ENCODE data around the gene OR1M1.

Gene OR1M1, protein sequence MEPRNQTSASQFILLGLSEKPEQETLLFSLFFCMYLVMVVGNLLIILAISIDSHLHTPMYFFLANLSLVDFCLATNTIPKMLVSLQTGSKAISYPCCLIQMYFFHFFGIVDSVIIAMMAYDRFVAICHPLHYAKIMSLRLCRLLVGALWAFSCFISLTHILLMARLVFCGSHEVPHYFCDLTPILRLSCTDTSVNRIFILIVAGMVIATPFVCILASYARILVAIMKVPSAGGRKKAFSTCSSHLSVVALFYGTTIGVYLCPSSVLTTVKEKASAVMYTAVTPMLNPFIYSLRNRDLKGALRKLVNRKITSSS

DNA sequence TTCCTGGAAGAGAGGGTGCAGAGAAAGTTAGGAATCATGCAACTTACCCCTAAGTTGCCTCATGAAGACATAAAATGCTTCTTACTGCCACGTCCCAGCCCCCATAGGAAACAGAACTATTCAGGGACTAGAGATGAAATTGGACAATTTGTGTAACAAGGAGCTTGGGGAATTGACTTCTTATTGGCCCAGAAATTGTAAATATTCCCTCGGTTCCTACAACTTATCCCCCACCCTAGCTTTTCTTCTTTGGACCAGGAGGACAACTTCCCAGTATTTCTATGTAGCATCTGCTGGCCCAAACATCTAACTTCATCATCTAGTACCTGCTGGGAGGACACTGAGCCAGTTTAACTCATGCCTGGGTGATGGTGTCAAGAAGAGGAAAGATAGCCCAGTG lies at the start of gene OR1M1:
Gene OR1M1 (plus strand): TSS at position 301 of the 400 bp plus-strand sequence. CDS start 6,184 bp downstream, outside the sequence.
- no peak within 1 kb of the TSS for H3K4me3 ChIP-seq (replicated peaks; ENCODE audit: low read depth, low read length)
- TF ChIP-seq, protein P1, sequence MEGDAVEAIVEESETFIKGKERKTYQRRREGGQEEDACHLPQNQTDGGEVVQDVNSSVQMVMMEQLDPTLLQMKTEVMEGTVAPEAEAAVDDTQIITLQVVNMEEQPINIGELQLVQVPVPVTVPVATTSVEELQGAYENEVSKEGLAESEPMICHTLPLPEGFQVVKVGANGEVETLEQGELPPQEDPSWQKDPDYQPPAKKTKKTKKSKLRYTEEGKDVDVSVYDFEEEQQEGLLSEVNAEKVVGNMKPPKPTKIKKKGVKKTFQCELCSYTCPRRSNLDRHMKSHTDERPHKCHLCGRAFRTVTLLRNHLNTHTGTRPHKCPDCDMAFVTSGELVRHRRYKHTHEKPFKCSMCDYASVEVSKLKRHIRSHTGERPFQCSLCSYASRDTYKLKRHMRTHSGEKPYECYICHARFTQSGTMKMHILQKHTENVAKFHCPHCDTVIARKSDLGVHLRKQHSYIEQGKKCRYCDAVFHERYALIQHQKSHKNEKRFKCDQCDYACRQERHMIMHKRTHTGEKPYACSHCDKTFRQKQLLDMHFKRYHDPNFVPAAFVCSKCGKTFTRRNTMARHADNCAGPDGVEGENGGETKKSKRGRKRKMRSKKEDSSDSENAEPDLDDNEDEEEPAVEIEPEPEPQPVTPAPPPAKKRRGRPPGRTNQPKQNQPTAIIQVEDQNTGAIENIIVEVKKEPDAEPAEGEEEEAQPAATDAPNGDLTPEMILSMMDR (IDR thresholded peaks at IDR 0.05; ENCODE audit: low read length, missing control alignments), result no peak
- DNase-seq (ENCODE audit: low read depth), result no peak

DNA sequence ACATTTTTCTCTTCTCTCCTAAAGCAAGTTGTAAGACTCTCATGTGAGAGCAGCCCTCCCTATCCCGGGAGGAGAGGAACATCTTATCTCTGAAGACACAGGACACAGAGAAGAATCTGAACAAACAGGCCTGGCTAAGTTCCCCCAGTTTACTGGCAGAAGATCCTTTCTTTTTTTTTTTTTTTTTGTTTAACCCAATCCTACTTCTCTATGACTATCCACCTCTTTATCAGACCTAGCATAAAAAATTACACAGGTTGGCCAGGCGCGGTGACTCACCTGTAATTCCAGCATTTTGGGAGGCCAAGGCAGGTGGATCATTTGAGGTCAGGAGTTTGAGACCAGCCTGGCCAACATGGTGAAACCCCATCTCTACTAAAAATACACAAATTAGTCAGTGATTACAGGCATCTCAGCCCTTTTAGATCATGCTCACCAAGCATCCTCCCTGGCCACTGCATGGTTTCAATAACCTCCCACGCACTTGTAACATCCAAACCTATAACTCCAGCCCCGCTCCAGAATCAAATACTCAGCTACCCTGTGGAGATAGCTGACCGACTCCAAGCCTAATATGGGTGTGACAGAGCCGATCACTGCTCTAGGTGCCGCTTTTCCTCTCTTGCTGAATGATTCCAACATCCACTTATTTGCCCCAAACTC lies 49.3 kb upstream of the OR1M1 start:
- H3K4me3 ChIP-seq (replicated peaks; ENCODE audit: low read depth, low read length), result no peak overlapping the region
- DNase-seq (ENCODE audit: low read depth), result no peak
- TF ChIP-seq, protein P1 (IDR thresholded peaks at IDR 0.05; ENCODE audit: low read length, missing control alignments), result no peak

DNA sequence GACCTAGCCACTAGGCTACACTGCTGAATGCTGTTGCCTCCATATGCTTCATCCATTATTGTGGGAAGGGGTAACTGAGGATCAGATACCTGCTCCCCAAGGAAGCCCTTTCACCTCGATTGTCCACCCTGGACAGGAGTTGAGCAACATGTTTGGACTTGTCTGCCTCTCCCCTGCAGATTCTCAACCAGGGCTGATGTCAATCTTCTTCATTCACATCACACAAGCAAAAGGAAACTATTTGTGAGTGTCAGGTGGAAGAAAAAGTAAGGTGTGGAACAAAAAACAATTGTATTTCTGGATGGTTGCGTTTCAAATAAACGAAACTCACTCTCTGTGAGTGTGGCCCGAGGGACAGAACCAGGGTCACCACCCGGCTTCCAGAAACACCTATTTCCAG lies 47.1 kb upstream of the OR1M1 start:
- TF ChIP-seq, protein P1 (IDR thresholded peaks at IDR 0.05; ENCODE audit: low read length, missing control alignments), result no peak
- no peak for DNase-seq (ENCODE audit: low read depth)
- H3K4me3 ChIP-seq (replicated peaks; ENCODE audit: low read depth, low read length), result no peak overlapping the region

DNA sequence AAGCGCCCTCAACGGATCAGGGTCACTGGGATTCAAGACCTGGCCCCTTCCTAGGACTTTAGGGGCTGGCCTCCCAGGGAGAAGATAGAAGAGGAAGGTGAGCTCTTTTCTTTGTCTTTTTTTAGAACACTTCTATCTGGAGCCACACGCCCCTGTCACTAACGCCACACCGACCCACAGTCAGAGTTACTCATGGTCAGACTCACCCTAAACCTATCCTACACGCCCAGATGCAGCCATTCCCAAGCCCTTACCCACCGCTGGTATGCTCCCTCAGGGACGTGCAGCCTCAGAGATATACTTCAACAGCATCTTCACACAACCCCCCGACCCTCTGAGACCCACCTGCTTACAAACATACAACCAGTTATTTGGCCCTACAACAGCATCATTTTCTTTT lies 46.7 kb upstream of the OR1M1 start:
- no peak for DNase-seq (ENCODE audit: low read depth)
- TF ChIP-seq, protein P1 (IDR thresholded peaks at IDR 0.05; ENCODE audit: low read length, missing control alignments), result no peak
- H3K4me3 ChIP-seq (replicated peaks; ENCODE audit: low read depth, low read length), result no peak overlapping the region

DNA sequence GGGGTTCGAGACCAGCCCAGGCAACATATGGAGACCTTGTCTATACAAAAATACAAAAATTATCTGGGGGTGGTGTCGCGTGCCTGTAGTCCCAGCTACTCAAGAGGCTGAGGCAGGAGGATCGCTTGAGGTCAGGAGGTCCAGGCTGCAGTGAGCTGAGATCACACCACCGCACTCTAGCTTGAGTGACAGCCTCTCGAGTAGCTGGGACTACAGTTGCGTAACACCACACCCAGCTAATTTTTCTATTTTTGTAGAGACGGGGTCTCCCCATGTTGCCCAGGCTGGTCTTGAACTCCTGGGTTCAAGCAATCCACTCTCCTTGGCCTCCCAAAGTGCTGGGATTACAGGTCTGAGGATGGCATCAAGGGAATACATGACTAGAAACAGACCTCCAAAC lies 45.8 kb upstream of the OR1M1 start:
- DNase-seq (ENCODE audit: low read depth), result no peak
- no peak overlapping the region for H3K4me3 ChIP-seq (replicated peaks; ENCODE audit: low read depth, low read length)
- TF ChIP-seq, protein P1 (IDR thresholded peaks at IDR 0.05; ENCODE audit: low read length, missing control alignments), result no peak

DNA sequence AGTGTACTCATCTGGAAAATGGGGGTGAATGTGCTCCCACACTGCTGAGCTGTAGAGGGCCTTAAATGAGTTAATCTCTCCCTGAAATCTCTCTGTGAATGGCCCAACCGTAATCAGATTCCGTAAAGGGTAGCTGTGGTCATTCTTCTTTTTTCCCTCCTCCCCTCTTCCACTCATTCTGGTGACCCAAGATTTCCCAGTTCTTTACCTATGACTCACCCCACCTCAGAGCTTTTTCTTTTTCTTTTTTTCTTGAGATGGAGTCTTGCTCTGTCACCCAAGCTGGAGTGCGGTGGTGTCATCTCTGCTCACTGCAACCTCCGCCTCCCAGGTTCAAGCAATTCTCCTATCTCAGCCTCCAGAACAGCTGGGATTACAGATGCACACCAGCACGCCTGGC lies 43.3 kb upstream of the OR1M1 start:
- DNase-seq (ENCODE audit: low read depth), result no peak
- H3K4me3 ChIP-seq (replicated peaks; ENCODE audit: low read depth, low read length), result no peak overlapping the region
- TF ChIP-seq, protein P1 (IDR thresholded peaks at IDR 0.05; ENCODE audit: low read length, missing control alignments), result no peak

All from fibroblast of pulmonary artery (primary cell).